IMR-90 (cell line): ENCODE measurements around the gene HIVEP3. TPM values are rescaled to one million over a fixed set of nuclear protein-coding genes. Genes with fewer than 3 reads are reported as not detected.

Experiments used
- ATAC-seq: fragments of 200-7000 bp; cut with Tn5 transposase; 2 replicates; pipeline ENCODE4 v1.9.1; 2020; ENCODE audit warnings: low read depth, mild to moderate bottlenecking, moderate library complexity
- BruUV-seq: library from RNA; stranded (reverse); fragments of 400-500 nt; replicated peaks from 2 replicates; lab custom pipeline; 2021; lab: Mats Ljungman, UMichigan
- CTCF ChIA-PET: fragments of 300-600 bp; formaldehyde crosslinking; extraction: SDS; loops from one replicate; lab custom pipeline; 2021; ENCODE audit warnings: antibody characterized with exemption; lab: Yijun Ruan, JAX
- POLR2A ChIA-PET: fragments of 300-600 bp; sonication (Branson Sonifier 250); formaldehyde crosslinking; loops from one replicate; lab custom pipeline; 2022; ENCODE audit warnings: antibody characterized with exemption; ENCODE audit not compliant: unreplicated experiment; lab: Charles Lee
- DNase-seq: peaks from one replicate; pipeline ENCODE4 v3.0.0; 2013
- H2AFZ ChIP-seq: replicated peaks from 2 replicates; pipeline ENCODE3; 2013; ENCODE audit warnings: low read length, mild to moderate bottlenecking; ENCODE audit not compliant: poor library complexity
- H2AK5ac ChIP-seq: 2 replicates; pipeline ENCODE4 v1.6.1; 2013; ENCODE audit warnings: low read depth, low read length, inconsistent platforms
- H2AK9ac ChIP-seq: replicated peaks from 2 replicates; pipeline ENCODE3; 2013; ENCODE audit warnings: mild to moderate bottlenecking, low read depth, low read length, moderate library complexity; ENCODE audit not compliant: poor library complexity
- H2BK120ac ChIP-seq: 2 replicates; pipeline ENCODE4 v1.6.1; 2013; ENCODE audit warnings: low read depth, low read length, inconsistent platforms
- H2BK15ac ChIP-seq: 3 replicates; pipeline ENCODE4 v1.6.1; 2013; ENCODE audit warnings: low read depth, low read length, inconsistent platforms
- H2BK20ac ChIP-seq: 2 replicates; pipeline ENCODE4 v1.6.1; 2013; ENCODE audit warnings: low read depth, mild to moderate bottlenecking, inconsistent platforms, low read length, moderate library complexity
- H2BK5ac ChIP-seq: 2 replicates; pipeline ENCODE4 v1.6.1; 2013; ENCODE audit warnings: mild to moderate bottlenecking, low read depth, low read length, inconsistent platforms; ENCODE audit not compliant: poor library complexity, severe bottlenecking
- H3K14ac ChIP-seq: replicated peaks from 2 replicates; pipeline ENCODE4 v1.6.1; 2013; ENCODE audit warnings: low read depth, low read length, inconsistent platforms
- H3K18ac ChIP-seq: 2 replicates; pipeline ENCODE4 v1.6.1; 2013; ENCODE audit warnings: low read depth, low read length, control low read depth
- H3K23ac ChIP-seq: 2 replicates; pipeline ENCODE4 v1.6.1; 2013; ENCODE audit warnings: low read depth, low read length, inconsistent platforms
- H3K27ac ChIP-seq: 2 replicates; pipeline ENCODE4 v1.5.1; 2013; ENCODE audit warnings: mild to moderate bottlenecking, control low read depth, low read length; ENCODE audit not compliant: insufficient read depth
- H3K27me3 ChIP-seq: 2 replicates; pipeline ENCODE4 v1.6.1; 2013; ENCODE audit warnings: low read length; ENCODE audit not compliant: control insufficient read depth, insufficient read depth
- H3K36me3 ChIP-seq: 2 replicates; pipeline ENCODE4 v1.6.1; 2013; ENCODE audit warnings: low read length, mixed read lengths; ENCODE audit not compliant: control insufficient read depth, insufficient read depth
- H3K4ac ChIP-seq: 2 replicates; pipeline ENCODE4 v1.6.1; 2013; ENCODE audit warnings: low read depth, low read length, inconsistent platforms
- H3K4me1 ChIP-seq: 2 replicates; pipeline ENCODE4 v1.6.1; 2013; ENCODE audit warnings: low read length, mixed read lengths; ENCODE audit not compliant: control insufficient read depth, insufficient read depth
- H3K4me2 ChIP-seq: 2 replicates; pipeline ENCODE4 v1.6.1; 2013; ENCODE audit warnings: low read depth, mild to moderate bottlenecking, control low read depth, low read length, moderate library complexity
- H3K4me3 ChIP-seq: 2 replicates; pipeline ENCODE4 v1.5.1; 2013; ENCODE audit warnings: low read depth, mild to moderate bottlenecking, control low read depth, low read length, moderate library complexity; ENCODE audit not compliant: insufficient read depth
- H3K56ac ChIP-seq: 2 replicates; pipeline ENCODE4 v1.6.1; 2013; ENCODE audit warnings: low read length, inconsistent platforms; ENCODE audit not compliant: insufficient read depth; ENCODE audit errors: extremely low read depth
- H3K79me1 ChIP-seq, 2 experiments: 2 replicates each; pipeline ENCODE4 v1.6.1; 2013; ENCODE audit warnings: low read length in 2 of 2, inconsistent platforms in 1 of 2, low read depth in 1 of 2
- H3K9ac ChIP-seq: 2 replicates; pipeline ENCODE4 v1.6.1; 2013; ENCODE audit warnings: low read depth, low read length, control low read depth
- H3K9me1 ChIP-seq: 2 replicates; pipeline ENCODE4 v1.6.1; 2013; ENCODE audit warnings: low read length, inconsistent platforms; ENCODE audit not compliant: insufficient read depth
- H3K9me3 ChIP-seq: 2 replicates; pipeline ENCODE4 v1.6.1; 2013; ENCODE audit warnings: low read length; ENCODE audit not compliant: control insufficient read depth, insufficient read depth
- H4K20me1 ChIP-seq: 2 replicates; pipeline ENCODE4 v1.6.1; 2013; ENCODE audit warnings: low read length, inconsistent platforms; ENCODE audit not compliant: insufficient read depth
- H4K5ac ChIP-seq: 2 replicates; pipeline ENCODE4 v1.6.1; 2013; ENCODE audit warnings: mild to moderate bottlenecking, low read depth, low read length, control low read depth
- H4K8ac ChIP-seq, 2 experiments: 2 replicates each; pipeline ENCODE4 v1.6.1; 2013; ENCODE audit warnings: low read depth in 2 of 2, low read length in 2 of 2, control low read depth in 1 of 2, inconsistent platforms in 1 of 2
- H4K91ac ChIP-seq: 2 replicates; pipeline ENCODE4 v1.6.1; 2013; ENCODE audit warnings: low read depth, low read length, inconsistent platforms; ENCODE audit not compliant: insufficient read depth
- BHLHE40 ChIP-seq: fragments of 150-350 bp; IDR thresholded peaks from 2 replicates; pipeline ENCODE4 v1.6.1; 2016; ENCODE audit warnings: mild to moderate bottlenecking, low read depth, low read length
- CEBPB ChIP-seq: IDR thresholded peaks from 2 replicates; pipeline ENCODE4 v1.6.1; 2012; ENCODE audit warnings: low read depth, low read length, improper control_type of control experiment
- CHD1 ChIP-seq: IDR thresholded peaks from 2 replicates; pipeline ENCODE4 v1.6.1; 2012; ENCODE audit warnings: low read depth, low read length, improper control_type of control experiment
- FOS ChIP-seq: fragments of 150-350 bp; IDR thresholded peaks from 2 replicates; pipeline ENCODE4 v1.6.1; 2016; ENCODE audit warnings: low read depth, low read length
- MAFK ChIP-seq: IDR thresholded peaks from 2 replicates; pipeline ENCODE4 v1.6.1; 2012; ENCODE audit warnings: low read depth, low read length, improper control_type of control experiment
- MAZ ChIP-seq: IDR thresholded peaks from 2 replicates; pipeline ENCODE4 v1.6.1; 2012; ENCODE audit warnings: low read depth, mild to moderate bottlenecking, low read length, improper control_type of control experiment, moderate library complexity, borderline replicate concordance
- MXI1 ChIP-seq: IDR thresholded peaks from 2 replicates; pipeline ENCODE4 v1.6.1; 2012; ENCODE audit warnings: low read depth, mild to moderate bottlenecking, low read length, moderate library complexity, borderline replicate concordance
- NFE2L2 ChIP-seq: fragments of 150-350 bp; IDR thresholded peaks from 2 replicates; pipeline ENCODE4 v1.6.1; 2016; ENCODE audit warnings: low read depth, mild to moderate bottlenecking, low read length
- POLR2A ChIP-seq: IDR thresholded peaks from 2 replicates; pipeline ENCODE4 v1.6.1; 2012; ENCODE audit warnings: mild to moderate bottlenecking, low read depth, low read length
- RAD21 ChIP-seq: IDR thresholded peaks from 2 replicates; pipeline ENCODE4 v1.6.1; 2012; ENCODE audit warnings: low read length, improper control_type of control experiment
- RCOR1 ChIP-seq: IDR thresholded peaks from 2 replicates; pipeline ENCODE4 v1.6.1; 2012; ENCODE audit warnings: mild to moderate bottlenecking, low read length, improper control_type of control experiment; ENCODE audit not compliant: insufficient replicate concordance
- SMC3 ChIP-seq: fragments of 150-350 bp; IDR thresholded peaks from 2 replicates; pipeline ENCODE4 v1.6.1; 2016; ENCODE audit warnings: low read depth, mild to moderate bottlenecking, antibody characterized with exemption, low read length, moderate library complexity
- WGBS, 2 experiments: methylation state at CpG; one replicate each; pipeline versions ENCODE4 v1.1.5 to v1.1.7; 2013; ENCODE audit warnings: missing lambda C conversion rate in 2 of 2; ENCODE audit not compliant: insufficient read length in 1 of 2; ENCODE audit errors: extremely low coverage in 2 of 2; 5-methylcytosine and 5-hydroxymethylcytosine counted together
- dilution Hi-C: fragments of 300-500 bp; cut with HindIII; formaldehyde crosslinking; loops from one replicate; pipeline ENCODE4 v1.14.3; 2018; ENCODE audit warnings: low sequenced_read_pairs; ENCODE audit not compliant: unreplicated experiment
- in situ Hi-C: fragments of 300-500 bp; cut with MboI; formaldehyde crosslinking; loops from 3 replicates; pipeline ENCODE4 v1.14.3; 2019; ENCODE audit warnings: low sequenced_read_pairs, inconsistent platforms, mixed read lengths
- intact Hi-C: fragments of 100-400 bp; cut with micrococcal nuclease; formaldehyde crosslinking; loops from 2 replicates; pipeline ENCODE4 v1.10.0; 2022
- polyA plus RNA-seq, 3 experiments: library from polyadenylated mRNA; depleted of rRNA; stranded (reverse); fragments of >200 nt; gene quantifications; 2 replicates each; pipeline ENCODE4 v1.2.3, GENCODE V29; 2012; ENCODE audit warnings: low replicate concordance in 1 of 3
- total RNA-seq: library from RNA; depleted of rRNA; stranded (reverse); fragments of >200 nt; gene quantifications from 2 replicates; pipeline ENCODE4 v1.2.3, GENCODE V29; 2012
- TF ChIP-seq, protein P1 (sequence below): fragments of 150-350 bp; IDR thresholded peaks from 2 replicates; pipeline ENCODE4 v1.6.1; 2017; ENCODE audit warnings: mild to moderate bottlenecking, antibody characterized with exemption, low read length, low read depth
- TF ChIP-seq, protein P2 (sequence below): conservative IDR thresholded peaks from 2 replicates; pipeline ENCODE4 v1.5.1; 2012; ENCODE audit warnings: mild to moderate bottlenecking, low read depth, low read length, improper control_type of control experiment
- TF ChIP-seq, protein P3 (sequence below): fragments of 150-350 bp; IDR thresholded peaks from 2 replicates; pipeline ENCODE4 v1.6.1; 2016; ENCODE audit warnings: low read depth, mild to moderate bottlenecking, low read length, moderate library complexity, borderline replicate concordance

Gene HIVEP3
- total and polyA plus RNA-seq, 2 of the 4 experiments (the other 2 are of a cell fraction): 1.4 to 4.0 TPM

DNA sequence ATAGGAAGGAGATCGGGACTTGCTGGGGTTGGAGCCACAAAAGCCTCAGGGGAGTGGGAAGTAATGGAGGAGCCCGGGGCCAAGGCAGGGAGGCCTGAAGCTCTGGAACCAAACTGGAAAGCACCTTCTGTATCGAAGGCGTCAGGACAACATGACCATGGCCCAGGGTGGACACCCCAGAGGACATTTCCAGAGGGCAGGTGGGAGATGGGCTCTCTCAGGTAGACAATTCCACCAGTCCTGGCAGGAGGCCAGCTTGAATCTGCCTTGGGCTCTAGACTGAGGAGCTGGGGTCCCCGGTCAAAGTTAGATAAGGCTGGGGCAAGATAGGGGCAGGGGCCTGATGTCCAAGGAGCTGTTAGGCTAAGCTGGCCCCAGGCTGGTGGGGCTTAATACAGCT, 329.3 kb downstream of the HIVEP3 start:
- no peak overlapping the region for H3K27ac ChIP-seq
- H3K36me3 ChIP-seq: no peaks in the 10 kb centered on the region
- H4K5ac ChIP-seq: no peak overlapping the region
- H2BK120ac ChIP-seq: no peak overlapping the region
- no peak overlapping the region for H3K4me2 ChIP-seq
- H2AK5ac ChIP-seq: no peak overlapping the region
- H3K27me3 ChIP-seq: no peaks in the 10 kb centered on the region
- peaks cover 0 to 6% of the 10 kb centered on the region in 2 experiments; a peak in 3 of 4 replicates for H3K79me1 ChIP-seq
- TF ChIP-seq SMC3 (no peak), POLR2A (no peak), MAFK (no peak), CHD1 (no peak), NFE2L2 (no peak), FOS (no peak), BHLHE40 (no peak), MXI1 (no peak), RCOR1 (no peak), CEBPB (no peak), RAD21 (no peak), MAZ (no peak)
- TF ChIP-seq, protein P1, sequence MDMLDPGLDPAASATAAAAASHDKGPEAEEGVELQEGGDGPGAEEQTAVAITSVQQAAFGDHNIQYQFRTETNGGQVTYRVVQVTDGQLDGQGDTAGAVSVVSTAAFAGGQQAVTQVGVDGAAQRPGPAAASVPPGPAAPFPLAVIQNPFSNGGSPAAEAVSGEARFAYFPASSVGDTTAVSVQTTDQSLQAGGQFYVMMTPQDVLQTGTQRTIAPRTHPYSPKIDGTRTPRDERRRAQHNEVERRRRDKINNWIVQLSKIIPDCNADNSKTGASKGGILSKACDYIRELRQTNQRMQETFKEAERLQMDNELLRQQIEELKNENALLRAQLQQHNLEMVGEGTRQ: no peak
- TF ChIP-seq, protein P2, sequence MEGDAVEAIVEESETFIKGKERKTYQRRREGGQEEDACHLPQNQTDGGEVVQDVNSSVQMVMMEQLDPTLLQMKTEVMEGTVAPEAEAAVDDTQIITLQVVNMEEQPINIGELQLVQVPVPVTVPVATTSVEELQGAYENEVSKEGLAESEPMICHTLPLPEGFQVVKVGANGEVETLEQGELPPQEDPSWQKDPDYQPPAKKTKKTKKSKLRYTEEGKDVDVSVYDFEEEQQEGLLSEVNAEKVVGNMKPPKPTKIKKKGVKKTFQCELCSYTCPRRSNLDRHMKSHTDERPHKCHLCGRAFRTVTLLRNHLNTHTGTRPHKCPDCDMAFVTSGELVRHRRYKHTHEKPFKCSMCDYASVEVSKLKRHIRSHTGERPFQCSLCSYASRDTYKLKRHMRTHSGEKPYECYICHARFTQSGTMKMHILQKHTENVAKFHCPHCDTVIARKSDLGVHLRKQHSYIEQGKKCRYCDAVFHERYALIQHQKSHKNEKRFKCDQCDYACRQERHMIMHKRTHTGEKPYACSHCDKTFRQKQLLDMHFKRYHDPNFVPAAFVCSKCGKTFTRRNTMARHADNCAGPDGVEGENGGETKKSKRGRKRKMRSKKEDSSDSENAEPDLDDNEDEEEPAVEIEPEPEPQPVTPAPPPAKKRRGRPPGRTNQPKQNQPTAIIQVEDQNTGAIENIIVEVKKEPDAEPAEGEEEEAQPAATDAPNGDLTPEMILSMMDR: no peak
- TF ChIP-seq, protein P3, sequence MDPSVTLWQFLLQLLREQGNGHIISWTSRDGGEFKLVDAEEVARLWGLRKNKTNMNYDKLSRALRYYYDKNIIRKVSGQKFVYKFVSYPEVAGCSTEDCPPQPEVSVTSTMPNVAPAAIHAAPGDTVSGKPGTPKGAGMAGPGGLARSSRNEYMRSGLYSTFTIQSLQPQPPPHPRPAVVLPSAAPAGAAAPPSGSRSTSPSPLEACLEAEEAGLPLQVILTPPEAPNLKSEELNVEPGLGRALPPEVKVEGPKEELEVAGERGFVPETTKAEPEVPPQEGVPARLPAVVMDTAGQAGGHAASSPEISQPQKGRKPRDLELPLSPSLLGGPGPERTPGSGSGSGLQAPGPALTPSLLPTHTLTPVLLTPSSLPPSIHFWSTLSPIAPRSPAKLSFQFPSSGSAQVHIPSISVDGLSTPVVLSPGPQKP: no peak
- no peak overlapping the region for H2AK9ac ChIP-seq
- no peak overlapping the region for H4K8ac ChIP-seq
- ChIA-PET POLR2A (no interaction called here), CTCF (no interaction called here)
- H4K91ac ChIP-seq: no peak overlapping the region
- intact Hi-C loops (no loop called here), in situ Hi-C loops (no loop called here), dilution Hi-C loops (no loop called here)
- H3K23ac ChIP-seq: no peak overlapping the region
- H4K20me1 ChIP-seq: no peaks in the 10 kb centered on the region
- H3K18ac ChIP-seq: no peak overlapping the region
- no peaks in the 10 kb centered on the region for H3K4me1 ChIP-seq
- no TSS peak for BruUV-seq
- no peak overlapping the region for H3K4me3 ChIP-seq
- H3K56ac ChIP-seq: no peak overlapping the region
- H3K14ac ChIP-seq: no peak overlapping the region; the same call in 1 of the 2 replicates
- no peaks in the 10 kb centered on the region for H3K9me3 ChIP-seq
- WGBS, 2 experiments: 100% methylated on average over 2 of the region's 5 CpGs; no CpG with 5 or more reads in 1 of the 2 experiments
- H2BK20ac ChIP-seq: no peak overlapping the region
- no peak overlapping the region for H2AFZ ChIP-seq
- H3K9ac ChIP-seq: no peak overlapping the region
- H2BK15ac ChIP-seq: no peak overlapping the region
- ATAC-seq (no peak), DNase-seq (no peak)
- no peak overlapping the region for H3K4ac ChIP-seq
- no peak overlapping the region for H2BK5ac ChIP-seq
- H3K9me1 ChIP-seq: no peaks in the 10 kb centered on the region
